SK-N-SH treated with all-trans-retinoic acid at 6 μM for 48 hours (cell line): ENCODE results near the gene PYY.

Experiments
- ATAC-seq: fragments of 200-7000 bp; cut with Tn5 transposase; 3 replicates; pipeline ENCODE4 v1.9.1; 2020; ENCODE audit warnings: mild to moderate bottlenecking, moderate library complexity
- ARNTL ChIP-seq: fragments of 450-650 bp; formaldehyde crosslinking; IDR thresholded peaks from 2 replicates; pipeline ENCODE4 v1.5.0; 2020; ENCODE audit warnings: low read depth, mild to moderate bottlenecking, moderate library complexity, borderline replicate concordance
- BACH2 ChIP-seq: fragments of 250-450 bp; sonication (Bioruptor Pico); IDR thresholded peaks from 2 replicates; pipeline ENCODE4 v1.9.0; 2021; ENCODE audit warnings: mild to moderate bottlenecking, borderline replicate concordance
- CREB5 ChIP-seq: fragments of 250-450 bp; sonication (Bioruptor Pico); IDR thresholded peaks from 2 replicates; pipeline ENCODE4 v1.5.1; 2020; ENCODE audit warnings: low read depth, mild to moderate bottlenecking, moderate library complexity
- CSDC2 ChIP-seq: fragments of 250-450 bp; sonication (Bioruptor Pico); IDR thresholded peaks from 2 replicates; pipeline ENCODE4 v1.5.0; 2020; ENCODE audit warnings: mild to moderate bottlenecking, moderate library complexity
- ESRRG ChIP-seq: fragments of 250-450 bp; sonication (Bioruptor Pico); IDR thresholded peaks from 2 replicates; pipeline ENCODE4 v1.6.1; 2021; ENCODE audit warnings: mild to moderate bottlenecking
- GLIS3 ChIP-seq: fragments of 250-450 bp; sonication (Bioruptor Pico); IDR thresholded peaks from 2 replicates; pipeline ENCODE4 v1.5.0; 2020; ENCODE audit warnings: mild to moderate bottlenecking, moderate library complexity
- ISL1 ChIP-seq: fragments of 250-450 bp; sonication (Bioruptor Pico); IDR thresholded peaks from 2 replicates; pipeline ENCODE4 v2.1.2; 2022; ENCODE audit warnings: mild to moderate bottlenecking, moderate library complexity
- OSR1 ChIP-seq: fragments of 250-450 bp; sonication (Bioruptor Pico); IDR thresholded peaks from 2 replicates; pipeline ENCODE4 v1.8.0; 2022; ENCODE audit warnings: moderate library complexity, mild to moderate bottlenecking, inconsistent platforms
- PPARA ChIP-seq: fragments of 250-450 bp; sonication (Bioruptor Pico); IDR thresholded peaks from 2 replicates; pipeline ENCODE4 v1.5.0; 2020; ENCODE audit warnings: mild to moderate bottlenecking, borderline replicate concordance
- RARB ChIP-seq: fragments of 250-450 bp; sonication (Bioruptor Pico); IDR thresholded peaks from 2 replicates; pipeline ENCODE4 v1.8.0; 2021; ENCODE audit warnings: mild to moderate bottlenecking, moderate library complexity
- SNAI2 ChIP-seq: fragments of 250-450 bp; sonication (Bioruptor Pico); IDR thresholded peaks from 2 replicates; pipeline ENCODE4 v1.5.0; 2020; ENCODE audit warnings: mild to moderate bottlenecking, moderate library complexity
- TOX ChIP-seq: fragments of 250-450 bp; sonication (Bioruptor Pico); IDR thresholded peaks from 2 replicates; pipeline ENCODE4 v1.8.0; 2021; ENCODE audit warnings: mild to moderate bottlenecking, moderate library complexity, borderline replicate concordance
- ZC3H10 ChIP-seq: fragments of 250-450 bp; sonication (Bioruptor Pico); IDR thresholded peaks from 2 replicates; pipeline ENCODE4 v1.5.1; 2021; ENCODE audit warnings: mild to moderate bottlenecking, moderate library complexity
- ZFP3 ChIP-seq: fragments of 250-450 bp; sonication (Bioruptor Pico); IDR thresholded peaks from 2 replicates; pipeline ENCODE4 v1.5.0; 2020; ENCODE audit warnings: mild to moderate bottlenecking, moderate library complexity
- ZFP30 ChIP-seq: fragments of 450-650 bp; formaldehyde crosslinking; IDR thresholded peaks from 2 replicates; pipeline ENCODE4 v1.5.0; 2022; ENCODE audit warnings: mild to moderate bottlenecking, moderate library complexity
- ZNF565 ChIP-seq: fragments of 450-650 bp; formaldehyde crosslinking; conservative IDR thresholded peaks from 2 replicates; pipeline ENCODE4 v1.5.0; 2020; ENCODE audit warnings: low read depth, mild to moderate bottlenecking, moderate library complexity
- ZNF70 ChIP-seq: fragments of 450-650 bp; formaldehyde crosslinking; IDR thresholded peaks from 2 replicates; pipeline ENCODE4 v1.5.0; 2020; ENCODE audit warnings: mild to moderate bottlenecking, moderate library complexity
- ZNF8 ChIP-seq: fragments of 450-650 bp; formaldehyde crosslinking; IDR thresholded peaks from 2 replicates; pipeline ENCODE4 v1.5.0; 2020; ENCODE audit warnings: mild to moderate bottlenecking, moderate library complexity
- TF ChIP-seq, protein P1 (sequence below): fragments of 250-450 bp; sonication (Bioruptor Pico); IDR thresholded peaks from 2 replicates; pipeline ENCODE4 v1.8.0; 2020; ENCODE audit warnings: mild to moderate bottlenecking, moderate library complexity, borderline replicate concordance
- TF ChIP-seq, protein P2 (sequence below): fragments of 250-450 bp; sonication (Bioruptor Pico); IDR thresholded peaks from 2 replicates; pipeline ENCODE4 v1.8.0; 2021; ENCODE audit warnings: low read depth, mild to moderate bottlenecking, moderate library complexity, borderline replicate concordance
- TF ChIP-seq, protein P3 (sequence below): fragments of 250-450 bp; sonication (Bioruptor Pico); IDR thresholded peaks from 2 replicates; pipeline ENCODE4 v1.5.0; 2020; ENCODE audit warnings: mild to moderate bottlenecking, moderate library complexity

The PYY gene

DNA sequence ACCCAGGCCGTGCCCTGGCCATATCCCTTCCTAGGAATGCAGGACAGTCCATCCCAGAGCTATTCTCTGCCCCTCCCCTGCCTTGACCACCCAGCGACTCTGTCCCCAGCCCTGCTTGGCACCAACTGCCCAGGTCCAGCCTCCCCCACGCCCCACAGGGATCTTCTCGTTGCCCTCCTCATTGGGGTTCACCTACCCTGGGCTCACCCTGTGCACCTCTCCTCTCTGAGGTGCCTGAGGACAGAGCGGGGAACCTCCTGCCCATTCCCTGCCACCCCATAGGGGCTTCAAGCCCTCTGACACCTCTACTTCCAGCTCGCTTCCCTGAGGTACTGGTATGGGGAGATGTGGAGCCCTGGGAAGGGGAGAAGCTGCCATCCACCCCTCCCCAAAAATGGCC, 40.2 kb downstream of the PYY start:
- ATAC-seq: no peak
- TF ChIP-seq, protein P1, sequence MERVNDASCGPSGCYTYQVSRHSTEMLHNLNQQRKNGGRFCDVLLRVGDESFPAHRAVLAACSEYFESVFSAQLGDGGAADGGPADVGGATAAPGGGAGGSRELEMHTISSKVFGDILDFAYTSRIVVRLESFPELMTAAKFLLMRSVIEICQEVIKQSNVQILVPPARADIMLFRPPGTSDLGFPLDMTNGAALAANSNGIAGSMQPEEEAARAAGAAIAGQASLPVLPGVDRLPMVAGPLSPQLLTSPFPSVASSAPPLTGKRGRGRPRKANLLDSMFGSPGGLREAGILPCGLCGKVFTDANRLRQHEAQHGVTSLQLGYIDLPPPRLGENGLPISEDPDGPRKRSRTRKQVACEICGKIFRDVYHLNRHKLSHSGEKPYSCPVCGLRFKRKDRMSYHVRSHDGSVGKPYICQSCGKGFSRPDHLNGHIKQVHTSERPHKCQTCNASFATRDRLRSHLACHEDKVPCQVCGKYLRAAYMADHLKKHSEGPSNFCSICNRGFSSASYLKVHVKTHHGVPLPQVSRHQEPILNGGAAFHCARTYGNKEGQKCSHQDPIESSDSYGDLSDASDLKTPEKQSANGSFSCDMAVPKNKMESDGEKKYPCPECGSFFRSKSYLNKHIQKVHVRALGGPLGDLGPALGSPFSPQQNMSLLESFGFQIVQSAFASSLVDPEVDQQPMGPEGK (CRISPR knock-in tag): no peak
- no peak for TF ChIP-seq ZFP30 (CRISPR knock-in tag)
- no peak for TF ChIP-seq ESRRG (CRISPR knock-in tag)
- TF ChIP-seq GLIS3 (CRISPR knock-in tag): no peak
- TF ChIP-seq, protein P2, sequence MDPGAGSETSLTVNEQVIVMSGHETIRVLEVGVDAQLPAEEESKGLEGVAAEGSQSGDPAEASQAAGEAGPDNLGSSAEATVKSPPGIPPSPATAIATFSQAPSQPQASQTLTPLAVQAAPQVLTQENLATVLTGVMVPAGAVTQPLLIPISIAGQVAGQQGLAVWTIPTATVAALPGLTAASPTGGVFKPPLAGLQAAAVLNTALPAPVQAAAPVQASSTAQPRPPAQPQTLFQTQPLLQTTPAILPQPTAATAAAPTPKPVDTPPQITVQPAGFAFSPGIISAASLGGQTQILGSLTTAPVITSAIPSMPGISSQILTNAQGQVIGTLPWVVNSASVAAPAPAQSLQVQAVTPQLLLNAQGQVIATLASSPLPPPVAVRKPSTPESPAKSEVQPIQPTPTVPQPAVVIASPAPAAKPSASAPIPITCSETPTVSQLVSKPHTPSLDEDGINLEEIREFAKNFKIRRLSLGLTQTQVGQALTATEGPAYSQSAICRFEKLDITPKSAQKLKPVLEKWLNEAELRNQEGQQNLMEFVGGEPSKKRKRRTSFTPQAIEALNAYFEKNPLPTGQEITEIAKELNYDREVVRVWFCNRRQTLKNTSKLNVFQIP (CRISPR knock-in tag): no peak
- no peak for TF ChIP-seq OSR1 (CRISPR knock-in tag)
- TF ChIP-seq, protein P3, sequence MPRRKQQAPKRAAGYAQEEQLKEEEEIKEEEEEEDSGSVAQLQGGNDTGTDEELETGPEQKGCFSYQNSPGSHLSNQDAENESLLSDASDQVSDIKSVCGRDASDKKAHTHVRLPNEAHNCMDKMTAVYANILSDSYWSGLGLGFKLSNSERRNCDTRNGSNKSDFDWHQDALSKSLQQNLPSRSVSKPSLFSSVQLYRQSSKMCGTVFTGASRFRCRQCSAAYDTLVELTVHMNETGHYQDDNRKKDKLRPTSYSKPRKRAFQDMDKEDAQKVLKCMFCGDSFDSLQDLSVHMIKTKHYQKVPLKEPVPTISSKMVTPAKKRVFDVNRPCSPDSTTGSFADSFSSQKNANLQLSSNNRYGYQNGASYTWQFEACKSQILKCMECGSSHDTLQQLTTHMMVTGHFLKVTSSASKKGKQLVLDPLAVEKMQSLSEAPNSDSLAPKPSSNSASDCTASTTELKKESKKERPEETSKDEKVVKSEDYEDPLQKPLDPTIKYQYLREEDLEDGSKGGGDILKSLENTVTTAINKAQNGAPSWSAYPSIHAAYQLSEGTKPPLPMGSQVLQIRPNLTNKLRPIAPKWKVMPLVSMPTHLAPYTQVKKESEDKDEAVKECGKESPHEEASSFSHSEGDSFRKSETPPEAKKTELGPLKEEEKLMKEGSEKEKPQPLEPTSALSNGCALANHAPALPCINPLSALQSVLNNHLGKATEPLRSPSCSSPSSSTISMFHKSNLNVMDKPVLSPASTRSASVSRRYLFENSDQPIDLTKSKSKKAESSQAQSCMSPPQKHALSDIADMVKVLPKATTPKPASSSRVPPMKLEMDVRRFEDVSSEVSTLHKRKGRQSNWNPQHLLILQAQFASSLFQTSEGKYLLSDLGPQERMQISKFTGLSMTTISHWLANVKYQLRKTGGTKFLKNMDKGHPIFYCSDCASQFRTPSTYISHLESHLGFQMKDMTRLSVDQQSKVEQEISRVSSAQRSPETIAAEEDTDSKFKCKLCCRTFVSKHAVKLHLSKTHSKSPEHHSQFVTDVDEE (CRISPR knock-in tag): no peak
- no peak for TF ChIP-seq SNAI2 (CRISPR knock-in tag)
- TF ChIP-seq ZNF565 (CRISPR knock-in tag): no peak
- TF ChIP-seq ZNF70 (CRISPR knock-in tag): no peak
- TF ChIP-seq ARNTL: no peak
- TF ChIP-seq TOX (CRISPR knock-in tag): no peak
- no peak for TF ChIP-seq RARB
- no peak for TF ChIP-seq PPARA (CRISPR knock-in tag)
- TF ChIP-seq BACH2 (CRISPR knock-in tag): no peak
- TF ChIP-seq, all 23 proteins: peak for 0

GRCh38 chr17:43912635-43913304, 41.0 kb downstream of the PYY start:
- no peak for ATAC-seq
- no peak for TF ChIP-seq OSR1 (CRISPR knock-in tag)
- TF ChIP-seq, all 23 proteins: peak for 0

- no peak for ATAC-seq
- TF ChIP-seq, protein P2 (CRISPR knock-in tag): no peak
- TF ChIP-seq BACH2 (CRISPR knock-in tag): no peak
- no peak for TF ChIP-seq ZFP30 (CRISPR knock-in tag)
- no peak for TF ChIP-seq ZNF70 (CRISPR knock-in tag)
- TF ChIP-seq ZNF8 (CRISPR knock-in tag): no peak
Measured at GRCh38 chr17:43911904-43912303, 41.8 kb downstream of the PYY start.

GRCh38 chr17:43909537-43910231, 44.1 kb downstream of the PYY start:
- TF ChIP-seq ISL1 (CRISPR knock-in tag) (no peak), BACH2 (CRISPR knock-in tag) (no peak), OSR1 (CRISPR knock-in tag) (no peak), TOX (CRISPR knock-in tag) (no peak), ZC3H10 (CRISPR knock-in tag) (no peak), ZFP3 (CRISPR knock-in tag) (no peak), ZNF565 (CRISPR knock-in tag) (no peak), CSDC2 (no peak), CREB5 (CRISPR knock-in tag) (no peak)
- no peak for ATAC-seq
